ENCODE results near the gene VWCE. TPM values are rescaled to one million over a fixed set of nuclear protein-coding genes. Genes with fewer than 3 reads are reported as not detected.

VWCE gene
- total and polyA plus RNA-seq, 10 of the 15 experiments (the other 5 are each of a cell fraction or from before 2014, with no cell fraction given), result 0.10 to 4.9 (median 2.4) TPM

- TF ChIP-seq USF1 (IDR thresholded peaks at IDR 0.05; ENCODE audit: borderline replicate concordance, extremely low read length, insufficient read depth, low read depth, low read length) (no peak), SIX5 (IDR thresholded peaks at IDR 0.05; ENCODE audit: low read depth, low read length, severe bottlenecking) (no peak), ZBTB33 (IDR thresholded peaks at IDR 0.05) (no peak), PRDM15 (CRISPR knock-in tag; IDR thresholded peaks at IDR 0.05) (no peak), RELB (IDR thresholded peaks at IDR 0.05; ENCODE audit: low read depth) (no peak), CBX5 (IDR thresholded peaks at IDR 0.05; ENCODE audit: low read depth) (no peak), BCLAF1 (IDR thresholded peaks at IDR 0.05) (no peak), NFIC (IDR thresholded peaks at IDR 0.05; ENCODE audit: low read depth, low read length) (no peak)
- TF ChIP-seq, protein P1, sequence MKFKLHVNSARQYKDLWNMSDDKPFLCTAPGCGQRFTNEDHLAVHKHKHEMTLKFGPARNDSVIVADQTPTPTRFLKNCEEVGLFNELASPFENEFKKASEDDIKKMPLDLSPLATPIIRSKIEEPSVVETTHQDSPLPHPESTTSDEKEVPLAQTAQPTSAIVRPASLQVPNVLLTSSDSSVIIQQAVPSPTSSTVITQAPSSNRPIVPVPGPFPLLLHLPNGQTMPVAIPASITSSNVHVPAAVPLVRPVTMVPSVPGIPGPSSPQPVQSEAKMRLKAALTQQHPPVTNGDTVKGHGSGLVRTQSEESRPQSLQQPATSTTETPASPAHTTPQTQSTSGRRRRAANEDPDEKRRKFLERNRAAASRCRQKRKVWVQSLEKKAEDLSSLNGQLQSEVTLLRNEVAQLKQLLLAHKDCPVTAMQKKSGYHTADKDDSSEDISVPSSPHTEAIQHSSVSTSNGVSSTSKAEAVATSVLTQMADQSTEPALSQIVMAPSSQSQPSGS (IDR thresholded peaks at IDR 0.05; ENCODE audit: low read length), result no peak
- TF ChIP-seq, protein P2, sequence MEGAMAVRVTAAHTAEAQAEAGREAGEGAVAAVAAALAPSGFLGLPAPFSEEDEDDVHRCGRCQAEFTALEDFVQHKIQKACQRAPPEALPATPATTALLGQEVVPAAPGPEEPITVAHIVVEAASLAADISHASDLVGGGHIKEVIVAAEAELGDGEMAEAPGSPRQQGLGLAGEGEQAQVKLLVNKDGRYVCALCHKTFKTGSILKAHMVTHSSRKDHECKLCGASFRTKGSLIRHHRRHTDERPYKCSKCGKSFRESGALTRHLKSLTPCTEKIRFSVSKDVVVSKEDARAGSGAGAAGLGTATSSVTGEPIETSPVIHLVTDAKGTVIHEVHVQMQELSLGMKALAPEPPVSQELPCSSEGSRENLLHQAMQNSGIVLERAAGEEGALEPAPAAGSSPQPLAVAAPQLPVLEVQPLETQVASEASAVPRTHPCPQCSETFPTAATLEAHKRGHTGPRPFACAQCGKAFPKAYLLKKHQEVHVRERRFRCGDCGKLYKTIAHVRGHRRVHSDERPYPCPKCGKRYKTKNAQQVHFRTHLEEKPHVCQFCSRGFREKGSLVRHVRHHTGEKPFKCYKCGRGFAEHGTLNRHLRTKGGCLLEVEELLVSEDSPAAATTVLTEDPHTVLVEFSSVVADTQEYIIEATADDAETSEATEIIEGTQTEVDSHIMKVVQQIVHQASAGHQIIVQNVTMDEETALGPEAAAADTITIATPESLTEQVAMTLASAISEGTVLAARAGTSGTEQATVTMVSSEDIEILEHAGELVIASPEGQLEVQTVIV (IDR thresholded peaks at IDR 0.05; ENCODE audit: borderline replicate concordance, partially characterized antibody), result no peak
These were observed 41.2 kb upstream of the VWCE start (continued) for GRCh38 chr11:61336171-61336935.
